HG02798 (cell line): Measurements from ENCODE around the gene WFIKKN2.
"Not testable (repeated sequence)": the region's sequence is repeated elsewhere in the genome, so short reads cannot be mapped to it uniquely, and the experiment has no call there.

Experiments
- ATAC-seq: cut with Tn5 transposase; IDR thresholded peaks from one replicate; pipeline ENCODE4 v1.9.1; 2021; ENCODE audit warnings: mild to moderate bottlenecking; ENCODE audit not compliant: unreplicated experiment, poor library complexity

Gene WFIKKN2

GRCh38 chr17:50835301-50836234, at the start of gene WFIKKN2:
WFIKKN2 (plus strand) TSS chr17:50835586; CDS start chr17:50835938, 352 bp downstream.
- no peak for ATAC-seq

GRCh38 chr17:50785946-50786570, 49.3 kb upstream of the WFIKKN2 start:
- ATAC-seq, result no peak

- no peak for ATAC-seq
These were observed 48.3 kb upstream of the WFIKKN2 start for GRCh38 chr17:50787106-50787505.

GRCh38 chr17:50790618-50791017, 44.8 kb upstream of the WFIKKN2 start:
- ATAC-seq, result no peak

- ATAC-seq, result no peak
These were observed 43.3 kb upstream of the WFIKKN2 start for GRCh38 chr17:50792132-50792531.

DNA sequence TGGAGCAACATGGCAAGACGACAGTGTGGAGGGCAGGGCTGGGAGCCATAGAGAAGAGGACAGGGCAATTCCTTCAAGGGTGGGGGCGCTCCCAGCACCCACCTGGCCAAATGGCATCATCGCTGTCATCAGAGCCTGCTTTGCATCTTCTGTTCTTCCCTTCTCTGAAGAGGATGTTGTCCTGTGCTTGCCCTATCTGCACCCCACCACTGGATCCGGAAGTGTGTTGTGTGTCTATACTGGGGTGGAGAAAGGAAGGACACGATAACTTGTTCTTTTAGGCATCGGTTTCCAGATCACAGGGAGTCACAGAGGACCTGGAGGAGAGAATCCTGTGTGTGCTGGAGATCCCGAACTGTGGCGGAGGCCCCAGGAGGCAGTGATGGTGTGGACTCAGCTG, 42.4 kb upstream of the WFIKKN2 start:
- no peak for ATAC-seq

DNA sequence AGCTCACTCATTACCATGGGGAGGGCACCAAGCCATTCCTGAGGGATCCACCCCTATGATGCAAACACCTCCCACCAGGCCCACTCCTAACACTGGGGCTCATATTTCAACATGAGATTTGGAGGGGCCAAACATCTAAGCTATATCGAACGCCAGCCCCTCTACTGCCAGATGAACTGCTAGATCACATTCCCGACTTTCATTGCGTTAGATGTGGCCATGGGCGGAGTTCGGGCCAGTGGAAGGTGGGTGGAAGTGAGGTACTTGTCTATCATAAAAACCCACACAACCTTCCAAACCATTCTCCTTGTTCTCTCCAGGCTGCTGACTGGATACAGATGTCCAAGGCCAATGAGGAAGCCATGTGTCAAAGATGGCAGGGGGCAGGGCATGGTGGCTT, 41.0 kb upstream of the WFIKKN2 start:
- no peak for ATAC-seq

DNA sequence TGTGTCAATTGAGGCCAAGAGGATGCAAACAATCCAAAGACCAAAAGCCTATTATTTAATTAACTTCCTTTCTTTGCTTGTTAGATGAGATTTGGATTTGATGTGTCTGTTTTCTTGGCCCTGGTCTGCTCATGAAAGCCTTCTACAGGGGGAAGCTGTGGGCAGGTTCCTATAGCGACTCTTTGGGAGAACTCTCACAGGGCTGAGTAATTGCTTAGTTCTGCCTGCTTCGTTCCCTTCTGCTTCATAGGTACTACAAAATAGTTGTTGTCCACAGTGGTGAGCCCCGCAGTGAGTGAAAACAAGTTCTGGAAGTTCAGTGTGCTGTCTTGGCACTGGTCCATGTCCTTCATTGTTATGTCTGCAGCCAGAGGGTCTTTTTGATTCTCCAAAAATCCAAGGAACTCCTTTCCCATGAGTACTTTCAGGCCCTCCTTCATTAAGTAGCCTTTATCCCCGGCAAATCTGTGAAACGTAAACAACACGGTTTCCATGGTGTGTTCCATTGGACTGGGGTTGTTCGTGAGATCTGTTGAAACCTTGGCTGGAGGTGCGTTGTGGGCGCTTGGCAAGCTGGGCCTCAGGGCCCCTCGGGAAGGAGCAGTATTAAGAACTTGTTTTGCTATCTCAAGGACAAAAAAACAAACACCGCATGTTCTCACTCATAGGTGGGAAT, 38.1 kb upstream of the WFIKKN2 start:
- no peak for ATAC-seq

DNA sequence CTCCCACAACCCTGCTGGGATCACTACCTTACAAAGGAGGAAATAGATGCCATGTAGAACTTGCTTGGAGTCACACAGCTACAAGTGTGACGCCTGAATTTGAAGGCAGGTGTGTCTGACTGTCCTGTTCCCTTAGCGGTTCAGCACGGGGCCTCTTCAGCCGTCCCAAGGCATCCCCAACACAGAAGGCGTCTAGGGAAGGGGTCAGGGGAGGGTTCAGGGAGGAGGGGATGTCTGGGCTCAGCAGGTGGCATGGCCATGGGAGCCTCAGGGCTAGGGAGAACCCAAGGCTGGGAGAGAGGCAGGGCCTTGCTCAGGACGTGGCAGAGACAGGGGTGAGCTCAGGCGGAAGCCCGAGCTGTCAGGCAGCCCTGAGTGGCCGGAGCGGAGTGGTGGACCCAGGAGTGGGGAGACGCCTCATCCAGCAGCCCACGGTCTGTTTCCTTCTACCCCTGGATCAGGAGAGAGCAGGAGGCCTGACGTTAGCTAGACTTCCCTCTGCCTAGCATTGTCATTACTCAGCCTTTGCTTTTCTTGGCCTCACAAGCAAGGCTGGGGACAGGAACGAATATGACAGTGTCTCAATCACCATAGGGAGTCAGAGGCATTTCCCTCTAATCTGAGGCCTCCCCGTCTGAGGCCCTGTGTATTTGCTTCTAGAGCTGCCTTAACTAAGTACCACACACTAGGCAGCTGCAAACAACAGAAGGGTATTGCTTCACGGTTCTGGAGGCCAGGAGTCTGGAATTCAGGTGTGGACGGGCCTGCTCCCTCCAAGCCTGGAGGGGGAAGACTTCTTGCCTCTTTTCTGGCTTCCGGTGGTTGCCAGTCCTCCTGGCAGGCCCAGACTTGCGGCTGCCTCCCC, 36.7 kb upstream of the WFIKKN2 start:
- ATAC-seq, result no peak

DNA sequence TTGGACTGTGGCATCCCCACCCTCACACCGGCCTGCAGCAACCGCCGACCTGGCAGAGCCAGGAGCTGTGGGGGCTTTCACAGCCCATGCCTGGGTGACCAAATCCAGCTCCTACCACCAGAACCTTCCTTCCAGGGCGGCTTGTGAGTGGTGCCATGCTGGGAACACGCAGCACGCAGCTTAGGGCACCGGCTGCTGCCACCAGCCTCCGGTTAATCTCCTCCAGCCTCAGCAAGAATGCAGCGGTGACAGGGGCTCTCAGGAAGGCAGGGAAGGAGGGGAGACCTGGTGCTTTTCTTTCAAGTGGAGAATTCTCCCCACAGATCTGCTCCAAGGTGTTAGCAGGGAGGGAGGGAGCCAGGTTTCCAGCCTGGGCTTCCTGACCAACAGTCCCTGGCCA, 35.8 kb upstream of the WFIKKN2 start:
- no peak for ATAC-seq

GRCh38 chr17:50800196-50800700, 35.1 kb upstream of the WFIKKN2 start:
- no peak for ATAC-seq

- ATAC-seq, result no peak
These were observed 32.5 kb upstream of the WFIKKN2 start for GRCh38 chr17:50802609-50803571.

GRCh38 chr17:50803676-50804075, 31.7 kb upstream of the WFIKKN2 start:
- ATAC-seq, result no peak

GRCh38 chr17:50804749-50805475, 30.5 kb upstream of the WFIKKN2 start:
- not testable (repeated sequence) for ATAC-seq

DNA sequence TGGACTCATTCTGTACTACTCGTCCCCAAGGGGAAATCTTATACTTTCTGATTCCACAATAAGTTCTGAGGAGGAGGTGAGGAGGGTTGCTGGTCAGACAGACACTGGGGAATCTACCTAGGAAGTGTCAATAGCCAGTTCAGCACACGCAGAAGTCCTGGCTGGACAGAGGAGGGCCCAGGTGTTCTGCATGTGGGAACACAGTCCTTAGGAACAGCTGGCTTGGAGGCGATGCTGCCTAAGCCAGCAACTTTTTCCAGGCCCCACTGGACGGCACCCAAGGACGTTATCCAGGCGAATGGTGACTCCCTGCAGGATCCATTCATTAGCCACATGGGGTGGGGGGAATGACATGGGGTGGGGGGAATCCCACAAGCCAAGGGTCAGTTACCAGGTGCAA, 29.9 kb upstream of the WFIKKN2 start:
- no peak for ATAC-seq

DNA sequence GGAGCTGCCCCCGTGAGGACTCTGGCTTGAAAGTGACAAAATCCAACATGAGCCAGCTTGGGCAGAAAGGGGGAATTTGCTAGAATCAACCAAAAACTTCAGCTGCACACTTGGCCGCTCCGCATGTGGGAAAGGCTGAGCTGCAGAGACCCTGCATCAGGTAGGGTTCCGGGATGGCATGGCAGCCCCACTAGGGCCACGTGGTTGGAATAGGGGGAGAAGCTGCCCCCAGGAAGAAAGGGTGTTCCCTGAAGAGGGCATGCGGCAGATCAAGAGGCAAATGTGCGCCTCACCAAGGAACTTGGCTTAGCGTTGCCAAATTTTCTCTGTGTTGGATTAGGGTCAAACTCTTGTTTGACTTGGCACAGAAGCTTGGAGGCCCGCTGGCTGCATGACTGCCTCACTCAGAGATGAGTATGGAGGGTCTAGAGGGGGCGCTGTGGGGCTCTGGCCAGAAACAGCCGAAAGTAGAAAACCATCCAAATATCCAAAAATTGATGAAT, 29.2 kb upstream of the WFIKKN2 start:
- ATAC-seq, result no peak

GRCh38 chr17:50807009-50807408, 28.4 kb upstream of the WFIKKN2 start:
- ATAC-seq, result no peak

DNA sequence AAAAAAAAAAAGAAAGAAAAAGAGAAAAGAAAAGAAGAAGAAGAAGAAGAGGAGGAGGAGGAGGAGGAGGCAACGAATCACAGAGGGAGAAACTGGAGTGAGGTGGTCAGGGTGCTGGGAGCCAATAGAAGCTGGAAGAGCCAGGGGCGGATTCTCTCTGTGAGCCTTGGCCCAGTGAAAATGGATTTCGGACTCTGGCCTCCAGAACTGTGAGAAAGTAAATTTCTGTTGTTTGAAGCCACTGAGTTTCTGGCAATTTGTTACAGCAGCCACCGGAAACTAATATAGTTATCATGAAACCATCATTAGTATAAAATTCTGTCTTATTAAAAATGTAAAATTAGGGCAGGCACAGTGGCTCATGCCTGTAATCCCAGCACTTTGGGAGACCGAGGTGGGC, 27.7 kb upstream of the WFIKKN2 start:
- ATAC-seq, result no peak
